A549 (cell line): ENCODE results near the gene MYRFL.

Experiments
- CEBPB ChIP-seq, 2 experiments: fragments of >200 bp in 1 of 2; sonication (Bioruptor Twin) in 1 of 2; formaldehyde crosslinking in 1 of 2; IDR thresholded peaks; 2 replicates each; pipeline ENCODE4 v1.6.1; 2012 to 2016
- HOXB5 ChIP-seq: fragments of 250-450 bp; sonication (Bioruptor Pico); IDR thresholded peaks from 2 replicates; pipeline ENCODE4 v1.5.0; 2020; ENCODE audit warnings: mild to moderate bottlenecking, moderate library complexity
- JUNB ChIP-seq: fragments of >200 bp; sonication (Bioruptor Twin); formaldehyde crosslinking; IDR thresholded peaks from 2 replicates; pipeline ENCODE4 v1.6.1; 2016
- KDM1A ChIP-seq: fragments of 200-600 bp; sonication (generic); IDR thresholded peaks from 2 replicates; pipeline ENCODE4 v1.6.1; 2016; ENCODE audit warnings: low read depth, mild to moderate bottlenecking
- MAFK ChIP-seq: fragments of 450-650 bp; IDR thresholded peaks from 2 replicates; pipeline ENCODE4 v1.6.1; 2014; ENCODE audit not compliant: partially characterized antibody
- MYC ChIP-seq: IDR thresholded peaks from 2 replicates; pipeline ENCODE4 v1.6.1; 2012; ENCODE audit warnings: mild to moderate bottlenecking, inconsistent platforms, low read length, improper control_type of control experiment, borderline replicate concordance
- NPAS2 ChIP-seq: fragments of 250-450 bp; sonication (Bioruptor Pico); IDR thresholded peaks from 2 replicates; pipeline ENCODE4 v1.8.0; 2022; ENCODE audit warnings: mild to moderate bottlenecking, moderate library complexity, borderline replicate concordance
- PHF8 ChIP-seq: fragments of 200-600 bp; sonication (generic); IDR thresholded peaks from 2 replicates; pipeline ENCODE4 v1.6.1; 2016; ENCODE audit warnings: low read depth, mild to moderate bottlenecking, antibody characterized with exemption, moderate library complexity, borderline replicate concordance
- POLR2A ChIP-seq: IDR thresholded peaks from 2 replicates; pipeline ENCODE4 v1.6.1; 2012; ENCODE audit warnings: mild to moderate bottlenecking, low read length
- RAD21 ChIP-seq, 2 experiments: fragments of >200 bp in 1 of 2; sonication (Bioruptor Twin) in 1 of 2; formaldehyde crosslinking in 1 of 2; IDR thresholded peaks in 1 of 2; conservative IDR thresholded peaks in 1 of 2; 2 replicates in 1 of 2; 3 replicates in 1 of 2; pipeline ENCODE4 v1.6.1; 2012 to 2018; ENCODE audit warnings: inconsistent platforms in 1 of 2
- RFX5 ChIP-seq: fragments of 450-650 bp; IDR thresholded peaks from 2 replicates; pipeline ENCODE4 v1.7.1; 2014; ENCODE audit warnings: antibody characterized with exemption, mild to moderate bottlenecking, moderate library complexity
- RNF2 ChIP-seq: fragments of 200-600 bp; sonication (generic); IDR thresholded peaks from 2 replicates; pipeline ENCODE4 v1.6.1; 2016; ENCODE audit warnings: low read depth, mild to moderate bottlenecking, antibody characterized with exemption, moderate library complexity, borderline replicate concordance
- TF ChIP-seq, protein P1 (sequence below): fragments of 200-600 bp; sonication (generic); IDR thresholded peaks from 2 replicates; pipeline ENCODE4 v1.6.1; 2016; ENCODE audit warnings: antibody characterized with exemption, mild to moderate bottlenecking, moderate library complexity
- TF ChIP-seq, protein P2 (sequence below): fragments of >200 bp; sonication (Bioruptor Twin); formaldehyde crosslinking; IDR thresholded peaks from 3 replicates; pipeline ENCODE4 v1.5.1; 2016

DNA sequence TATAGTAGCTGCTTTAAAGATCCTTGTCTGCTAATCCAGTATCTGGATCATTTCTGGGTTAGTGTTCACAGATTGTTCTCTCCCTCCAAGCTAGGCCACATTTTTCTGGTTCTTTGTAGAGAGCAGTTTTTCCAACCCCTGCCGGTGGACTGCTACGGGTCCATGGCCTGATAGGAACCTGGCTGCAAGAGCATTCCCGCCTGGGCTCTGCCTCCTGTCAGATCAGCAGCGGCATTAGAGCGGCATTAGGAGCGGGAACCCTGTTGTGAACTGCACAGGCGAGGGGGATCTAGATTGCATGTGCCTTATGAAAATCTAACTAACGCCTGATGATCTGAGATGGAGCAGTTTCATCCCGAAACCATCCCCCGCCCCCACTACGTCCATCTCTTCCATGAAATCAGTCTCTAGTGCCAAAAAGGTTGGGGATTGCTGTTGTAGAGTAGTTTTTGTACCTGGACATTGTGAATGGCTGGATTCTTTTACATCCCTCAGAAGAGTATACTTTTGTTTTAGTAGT lies 50.4 kb downstream of the MYRFL start:
- no peak for TF ChIP-seq POLR2A
- TF ChIP-seq, protein P1, sequence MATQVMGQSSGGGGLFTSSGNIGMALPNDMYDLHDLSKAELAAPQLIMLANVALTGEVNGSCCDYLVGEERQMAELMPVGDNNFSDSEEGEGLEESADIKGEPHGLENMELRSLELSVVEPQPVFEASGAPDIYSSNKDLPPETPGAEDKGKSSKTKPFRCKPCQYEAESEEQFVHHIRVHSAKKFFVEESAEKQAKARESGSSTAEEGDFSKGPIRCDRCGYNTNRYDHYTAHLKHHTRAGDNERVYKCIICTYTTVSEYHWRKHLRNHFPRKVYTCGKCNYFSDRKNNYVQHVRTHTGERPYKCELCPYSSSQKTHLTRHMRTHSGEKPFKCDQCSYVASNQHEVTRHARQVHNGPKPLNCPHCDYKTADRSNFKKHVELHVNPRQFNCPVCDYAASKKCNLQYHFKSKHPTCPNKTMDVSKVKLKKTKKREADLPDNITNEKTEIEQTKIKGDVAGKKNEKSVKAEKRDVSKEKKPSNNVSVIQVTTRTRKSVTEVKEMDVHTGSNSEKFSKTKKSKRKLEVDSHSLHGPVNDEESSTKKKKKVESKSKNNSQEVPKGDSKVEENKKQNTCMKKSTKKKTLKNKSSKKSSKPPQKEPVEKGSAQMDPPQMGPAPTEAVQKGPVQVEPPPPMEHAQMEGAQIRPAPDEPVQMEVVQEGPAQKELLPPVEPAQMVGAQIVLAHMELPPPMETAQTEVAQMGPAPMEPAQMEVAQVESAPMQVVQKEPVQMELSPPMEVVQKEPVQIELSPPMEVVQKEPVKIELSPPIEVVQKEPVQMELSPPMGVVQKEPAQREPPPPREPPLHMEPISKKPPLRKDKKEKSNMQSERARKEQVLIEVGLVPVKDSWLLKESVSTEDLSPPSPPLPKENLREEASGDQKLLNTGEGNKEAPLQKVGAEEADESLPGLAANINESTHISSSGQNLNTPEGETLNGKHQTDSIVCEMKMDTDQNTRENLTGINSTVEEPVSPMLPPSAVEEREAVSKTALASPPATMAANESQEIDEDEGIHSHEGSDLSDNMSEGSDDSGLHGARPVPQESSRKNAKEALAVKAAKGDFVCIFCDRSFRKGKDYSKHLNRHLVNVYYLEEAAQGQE: no peak
- TF ChIP-seq, protein P2, sequence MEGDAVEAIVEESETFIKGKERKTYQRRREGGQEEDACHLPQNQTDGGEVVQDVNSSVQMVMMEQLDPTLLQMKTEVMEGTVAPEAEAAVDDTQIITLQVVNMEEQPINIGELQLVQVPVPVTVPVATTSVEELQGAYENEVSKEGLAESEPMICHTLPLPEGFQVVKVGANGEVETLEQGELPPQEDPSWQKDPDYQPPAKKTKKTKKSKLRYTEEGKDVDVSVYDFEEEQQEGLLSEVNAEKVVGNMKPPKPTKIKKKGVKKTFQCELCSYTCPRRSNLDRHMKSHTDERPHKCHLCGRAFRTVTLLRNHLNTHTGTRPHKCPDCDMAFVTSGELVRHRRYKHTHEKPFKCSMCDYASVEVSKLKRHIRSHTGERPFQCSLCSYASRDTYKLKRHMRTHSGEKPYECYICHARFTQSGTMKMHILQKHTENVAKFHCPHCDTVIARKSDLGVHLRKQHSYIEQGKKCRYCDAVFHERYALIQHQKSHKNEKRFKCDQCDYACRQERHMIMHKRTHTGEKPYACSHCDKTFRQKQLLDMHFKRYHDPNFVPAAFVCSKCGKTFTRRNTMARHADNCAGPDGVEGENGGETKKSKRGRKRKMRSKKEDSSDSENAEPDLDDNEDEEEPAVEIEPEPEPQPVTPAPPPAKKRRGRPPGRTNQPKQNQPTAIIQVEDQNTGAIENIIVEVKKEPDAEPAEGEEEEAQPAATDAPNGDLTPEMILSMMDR: no peak
- no peak for TF ChIP-seq HOXB5 (CRISPR knock-in tag)
- no peak for TF ChIP-seq JUNB
- TF ChIP-seq PHF8: no peak
- TF ChIP-seq MAFK: no peak
- TF ChIP-seq CEBPB (IDR thresholded peaks at IDR 0.05): no peak
- TF ChIP-seq NPAS2 (CRISPR knock-in tag): no peak
- no peak for TF ChIP-seq RNF2
- no peak for TF ChIP-seq KDM1A
- no peak for TF ChIP-seq MYC
- TF ChIP-seq RFX5: no peak
- no peak for TF ChIP-seq RAD21 (conservative IDR thresholded peaks at IDR 0.05 in 1 of 2, IDR thresholded peaks at IDR 0.05 in 1 of 2)
